IMR-90 (cell line): ENCODE measurements around the gene ARHGAP15. TPM values are rescaled to one million over a fixed set of nuclear protein-coding genes. Genes with fewer than 3 reads are reported as not detected.

ENCODE experiments used
- ATAC-seq: fragments of 200-7000 bp; cut with Tn5 transposase; 2 replicates; pipeline ENCODE4 v1.9.1; 2020; ENCODE audit warnings: low read depth, mild to moderate bottlenecking, moderate library complexity
- BruUV-seq: library from RNA; stranded (reverse); fragments of 400-500 nt; replicated peaks from 2 replicates; lab custom pipeline; 2021; lab: Mats Ljungman, UMichigan
- CTCF ChIA-PET: fragments of 300-600 bp; formaldehyde crosslinking; extraction: SDS; loops from one replicate; lab custom pipeline; 2021; ENCODE audit warnings: antibody characterized with exemption; lab: Yijun Ruan, JAX
- POLR2A ChIA-PET: fragments of 300-600 bp; sonication (Branson Sonifier 250); formaldehyde crosslinking; loops from one replicate; lab custom pipeline; 2022; ENCODE audit warnings: antibody characterized with exemption; ENCODE audit not compliant: unreplicated experiment; lab: Charles Lee
- DNase-seq: peaks from one replicate; pipeline ENCODE4 v3.0.0; 2013
- H2AFZ ChIP-seq: replicated peaks from 2 replicates; pipeline ENCODE3; 2013; ENCODE audit warnings: low read length, mild to moderate bottlenecking; ENCODE audit not compliant: poor library complexity
- H2AK5ac ChIP-seq: 2 replicates; pipeline ENCODE4 v1.6.1; 2013; ENCODE audit warnings: low read depth, low read length, inconsistent platforms
- H2AK9ac ChIP-seq: replicated peaks from 2 replicates; pipeline ENCODE3; 2013; ENCODE audit warnings: mild to moderate bottlenecking, low read depth, low read length, moderate library complexity; ENCODE audit not compliant: poor library complexity
- H2BK120ac ChIP-seq: 2 replicates; pipeline ENCODE4 v1.6.1; 2013; ENCODE audit warnings: low read depth, low read length, inconsistent platforms
- H2BK15ac ChIP-seq: 3 replicates; pipeline ENCODE4 v1.6.1; 2013; ENCODE audit warnings: low read depth, low read length, inconsistent platforms
- H2BK20ac ChIP-seq: 2 replicates; pipeline ENCODE4 v1.6.1; 2013; ENCODE audit warnings: low read depth, mild to moderate bottlenecking, inconsistent platforms, low read length, moderate library complexity
- H2BK5ac ChIP-seq: 2 replicates; pipeline ENCODE4 v1.6.1; 2013; ENCODE audit warnings: mild to moderate bottlenecking, low read depth, low read length, inconsistent platforms; ENCODE audit not compliant: poor library complexity, severe bottlenecking
- H3K14ac ChIP-seq: replicated peaks from 2 replicates; pipeline ENCODE4 v1.6.1; 2013; ENCODE audit warnings: low read depth, low read length, inconsistent platforms
- H3K18ac ChIP-seq: 2 replicates; pipeline ENCODE4 v1.6.1; 2013; ENCODE audit warnings: low read depth, low read length, control low read depth
- H3K23ac ChIP-seq: 2 replicates; pipeline ENCODE4 v1.6.1; 2013; ENCODE audit warnings: low read depth, low read length, inconsistent platforms
- H3K27ac ChIP-seq: 2 replicates; pipeline ENCODE4 v1.5.1; 2013; ENCODE audit warnings: mild to moderate bottlenecking, control low read depth, low read length; ENCODE audit not compliant: insufficient read depth
- H3K27me3 ChIP-seq: 2 replicates; pipeline ENCODE4 v1.6.1; 2013; ENCODE audit warnings: low read length; ENCODE audit not compliant: control insufficient read depth, insufficient read depth
- H3K36me3 ChIP-seq: 2 replicates; pipeline ENCODE4 v1.6.1; 2013; ENCODE audit warnings: low read length, mixed read lengths; ENCODE audit not compliant: control insufficient read depth, insufficient read depth
- H3K4ac ChIP-seq: 2 replicates; pipeline ENCODE4 v1.6.1; 2013; ENCODE audit warnings: low read depth, low read length, inconsistent platforms
- H3K4me1 ChIP-seq: 2 replicates; pipeline ENCODE4 v1.6.1; 2013; ENCODE audit warnings: low read length, mixed read lengths; ENCODE audit not compliant: control insufficient read depth, insufficient read depth
- H3K4me2 ChIP-seq: 2 replicates; pipeline ENCODE4 v1.6.1; 2013; ENCODE audit warnings: low read depth, mild to moderate bottlenecking, control low read depth, low read length, moderate library complexity
- H3K4me3 ChIP-seq: 2 replicates; pipeline ENCODE4 v1.5.1; 2013; ENCODE audit warnings: low read depth, mild to moderate bottlenecking, control low read depth, low read length, moderate library complexity; ENCODE audit not compliant: insufficient read depth
- H3K56ac ChIP-seq: 2 replicates; pipeline ENCODE4 v1.6.1; 2013; ENCODE audit warnings: low read length, inconsistent platforms; ENCODE audit not compliant: insufficient read depth; ENCODE audit errors: extremely low read depth
- H3K79me1 ChIP-seq, 2 experiments: 2 replicates each; pipeline ENCODE4 v1.6.1; 2013; ENCODE audit warnings: low read length in 2 of 2, inconsistent platforms in 1 of 2, low read depth in 1 of 2
- H3K9ac ChIP-seq: 2 replicates; pipeline ENCODE4 v1.6.1; 2013; ENCODE audit warnings: low read depth, low read length, control low read depth
- H3K9me1 ChIP-seq: 2 replicates; pipeline ENCODE4 v1.6.1; 2013; ENCODE audit warnings: low read length, inconsistent platforms; ENCODE audit not compliant: insufficient read depth
- H3K9me3 ChIP-seq: 2 replicates; pipeline ENCODE4 v1.6.1; 2013; ENCODE audit warnings: low read length; ENCODE audit not compliant: control insufficient read depth, insufficient read depth
- H4K20me1 ChIP-seq: 2 replicates; pipeline ENCODE4 v1.6.1; 2013; ENCODE audit warnings: low read length, inconsistent platforms; ENCODE audit not compliant: insufficient read depth
- H4K5ac ChIP-seq: 2 replicates; pipeline ENCODE4 v1.6.1; 2013; ENCODE audit warnings: mild to moderate bottlenecking, low read depth, low read length, control low read depth
- H4K8ac ChIP-seq, 2 experiments: 2 replicates each; pipeline ENCODE4 v1.6.1; 2013; ENCODE audit warnings: low read depth in 2 of 2, low read length in 2 of 2, control low read depth in 1 of 2, inconsistent platforms in 1 of 2
- H4K91ac ChIP-seq: 2 replicates; pipeline ENCODE4 v1.6.1; 2013; ENCODE audit warnings: low read depth, low read length, inconsistent platforms; ENCODE audit not compliant: insufficient read depth
- BHLHE40 ChIP-seq: fragments of 150-350 bp; IDR thresholded peaks from 2 replicates; pipeline ENCODE4 v1.6.1; 2016; ENCODE audit warnings: mild to moderate bottlenecking, low read depth, low read length
- CEBPB ChIP-seq: IDR thresholded peaks from 2 replicates; pipeline ENCODE4 v1.6.1; 2012; ENCODE audit warnings: low read depth, low read length, improper control_type of control experiment
- CHD1 ChIP-seq: IDR thresholded peaks from 2 replicates; pipeline ENCODE4 v1.6.1; 2012; ENCODE audit warnings: low read depth, low read length, improper control_type of control experiment
- FOS ChIP-seq: fragments of 150-350 bp; IDR thresholded peaks from 2 replicates; pipeline ENCODE4 v1.6.1; 2016; ENCODE audit warnings: low read depth, low read length
- MAFK ChIP-seq: IDR thresholded peaks from 2 replicates; pipeline ENCODE4 v1.6.1; 2012; ENCODE audit warnings: low read depth, low read length, improper control_type of control experiment
- MAZ ChIP-seq: IDR thresholded peaks from 2 replicates; pipeline ENCODE4 v1.6.1; 2012; ENCODE audit warnings: low read depth, mild to moderate bottlenecking, low read length, improper control_type of control experiment, moderate library complexity, borderline replicate concordance
- MXI1 ChIP-seq: IDR thresholded peaks from 2 replicates; pipeline ENCODE4 v1.6.1; 2012; ENCODE audit warnings: low read depth, mild to moderate bottlenecking, low read length, moderate library complexity, borderline replicate concordance
- NFE2L2 ChIP-seq: fragments of 150-350 bp; IDR thresholded peaks from 2 replicates; pipeline ENCODE4 v1.6.1; 2016; ENCODE audit warnings: low read depth, mild to moderate bottlenecking, low read length
- POLR2A ChIP-seq: IDR thresholded peaks from 2 replicates; pipeline ENCODE4 v1.6.1; 2012; ENCODE audit warnings: mild to moderate bottlenecking, low read depth, low read length
- RAD21 ChIP-seq: IDR thresholded peaks from 2 replicates; pipeline ENCODE4 v1.6.1; 2012; ENCODE audit warnings: low read length, improper control_type of control experiment
- RCOR1 ChIP-seq: IDR thresholded peaks from 2 replicates; pipeline ENCODE4 v1.6.1; 2012; ENCODE audit warnings: mild to moderate bottlenecking, low read length, improper control_type of control experiment; ENCODE audit not compliant: insufficient replicate concordance
- RFX5 ChIP-seq: IDR thresholded peaks from 2 replicates; pipeline ENCODE4 v1.8.0; 2012; ENCODE audit warnings: low read depth, mild to moderate bottlenecking, low read length, moderate library complexity
- SMC3 ChIP-seq: fragments of 150-350 bp; IDR thresholded peaks from 2 replicates; pipeline ENCODE4 v1.6.1; 2016; ENCODE audit warnings: low read depth, mild to moderate bottlenecking, antibody characterized with exemption, low read length, moderate library complexity
- USF2 ChIP-seq: fragments of 150-350 bp; IDR thresholded peaks from 2 replicates; pipeline ENCODE4 v1.6.1; 2017; ENCODE audit warnings: mild to moderate bottlenecking, antibody characterized with exemption, low read length, low read depth
- dilution Hi-C: fragments of 300-500 bp; cut with HindIII; formaldehyde crosslinking; loops from one replicate; pipeline ENCODE4 v1.14.3; 2018; ENCODE audit warnings: low sequenced_read_pairs; ENCODE audit not compliant: unreplicated experiment
- in situ Hi-C: fragments of 300-500 bp; cut with MboI; formaldehyde crosslinking; loops from 3 replicates; pipeline ENCODE4 v1.14.3; 2019; ENCODE audit warnings: low sequenced_read_pairs, inconsistent platforms, mixed read lengths
- intact Hi-C: fragments of 100-400 bp; cut with micrococcal nuclease; formaldehyde crosslinking; loops from 2 replicates; pipeline ENCODE4 v1.10.0; 2022
- polyA plus RNA-seq, 3 experiments: library from polyadenylated mRNA; depleted of rRNA; stranded (reverse); fragments of >200 nt; gene quantifications; 2 replicates each; pipeline ENCODE4 v1.2.3, GENCODE V29; 2012; ENCODE audit warnings: low replicate concordance in 1 of 3
- total RNA-seq: library from RNA; depleted of rRNA; stranded (reverse); fragments of >200 nt; gene quantifications from 2 replicates; pipeline ENCODE4 v1.2.3, GENCODE V29; 2012
- TF ChIP-seq, protein P1 (sequence below): conservative IDR thresholded peaks from 2 replicates; pipeline ENCODE4 v1.5.1; 2012; ENCODE audit warnings: mild to moderate bottlenecking, low read depth, low read length, improper control_type of control experiment
- TF ChIP-seq, protein P2 (sequence below): fragments of 150-350 bp; IDR thresholded peaks from 2 replicates; pipeline ENCODE4 v1.6.1; 2016; ENCODE audit warnings: low read depth, mild to moderate bottlenecking, low read length, moderate library complexity, borderline replicate concordance

ARHGAP15 gene
- total and polyA plus RNA-seq, 2 of the 4 experiments (the other 2 are of a cell fraction): not detected

GRCh38 chr2:143652692-143653091 is 523.5 kb downstream of the ARHGAP15 start:
- no TSS peak for BruUV-seq
- Histone ChIP-seq H2BK120ac (no peak overlapping the region), H3K9me1 (no peaks in the 10 kb centered on the region), H4K20me1 (no peaks in the 10 kb centered on the region), H2AFZ (no peak overlapping the region), H3K23ac (no peak overlapping the region), H4K91ac (no peak overlapping the region), H3K4ac (no peak overlapping the region), H3K27ac (no peak overlapping the region), H2BK20ac (no peak overlapping the region), H3K4me1 (no peaks in the 10 kb centered on the region), H3K56ac (no peak overlapping the region), H3K14ac (no peak overlapping the region), H3K36me3 (no peaks in the 10 kb centered on the region), H3K18ac (no peak overlapping the region), H3K4me3 (no peak overlapping the region), H4K5ac (no peak overlapping the region), H2BK5ac (no peak overlapping the region), H2AK9ac (no peak overlapping the region), H3K79me1 (no peaks in the 10 kb centered on the region), H3K9me3 (no peaks in the 10 kb centered on the region), H4K8ac (no peak overlapping the region), H3K27me3 (no peaks in the 10 kb centered on the region), H3K4me2 (no peak overlapping the region), H3K9ac (no peak overlapping the region), H2AK5ac (no peak overlapping the region), H2BK15ac (no peak overlapping the region)
- TF ChIP-seq RFX5: no peak
- no peak for TF ChIP-seq NFE2L2
- TF ChIP-seq CHD1: no peak
- TF ChIP-seq FOS: no peak
- TF ChIP-seq USF2: no peak
- TF ChIP-seq MXI1: no peak
- no peak for TF ChIP-seq CEBPB
- no peak for TF ChIP-seq SMC3
- TF ChIP-seq, protein P1, sequence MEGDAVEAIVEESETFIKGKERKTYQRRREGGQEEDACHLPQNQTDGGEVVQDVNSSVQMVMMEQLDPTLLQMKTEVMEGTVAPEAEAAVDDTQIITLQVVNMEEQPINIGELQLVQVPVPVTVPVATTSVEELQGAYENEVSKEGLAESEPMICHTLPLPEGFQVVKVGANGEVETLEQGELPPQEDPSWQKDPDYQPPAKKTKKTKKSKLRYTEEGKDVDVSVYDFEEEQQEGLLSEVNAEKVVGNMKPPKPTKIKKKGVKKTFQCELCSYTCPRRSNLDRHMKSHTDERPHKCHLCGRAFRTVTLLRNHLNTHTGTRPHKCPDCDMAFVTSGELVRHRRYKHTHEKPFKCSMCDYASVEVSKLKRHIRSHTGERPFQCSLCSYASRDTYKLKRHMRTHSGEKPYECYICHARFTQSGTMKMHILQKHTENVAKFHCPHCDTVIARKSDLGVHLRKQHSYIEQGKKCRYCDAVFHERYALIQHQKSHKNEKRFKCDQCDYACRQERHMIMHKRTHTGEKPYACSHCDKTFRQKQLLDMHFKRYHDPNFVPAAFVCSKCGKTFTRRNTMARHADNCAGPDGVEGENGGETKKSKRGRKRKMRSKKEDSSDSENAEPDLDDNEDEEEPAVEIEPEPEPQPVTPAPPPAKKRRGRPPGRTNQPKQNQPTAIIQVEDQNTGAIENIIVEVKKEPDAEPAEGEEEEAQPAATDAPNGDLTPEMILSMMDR: no peak
- TF ChIP-seq, protein P2, sequence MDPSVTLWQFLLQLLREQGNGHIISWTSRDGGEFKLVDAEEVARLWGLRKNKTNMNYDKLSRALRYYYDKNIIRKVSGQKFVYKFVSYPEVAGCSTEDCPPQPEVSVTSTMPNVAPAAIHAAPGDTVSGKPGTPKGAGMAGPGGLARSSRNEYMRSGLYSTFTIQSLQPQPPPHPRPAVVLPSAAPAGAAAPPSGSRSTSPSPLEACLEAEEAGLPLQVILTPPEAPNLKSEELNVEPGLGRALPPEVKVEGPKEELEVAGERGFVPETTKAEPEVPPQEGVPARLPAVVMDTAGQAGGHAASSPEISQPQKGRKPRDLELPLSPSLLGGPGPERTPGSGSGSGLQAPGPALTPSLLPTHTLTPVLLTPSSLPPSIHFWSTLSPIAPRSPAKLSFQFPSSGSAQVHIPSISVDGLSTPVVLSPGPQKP: no peak
- TF ChIP-seq POLR2A: no peak
- no peak for TF ChIP-seq RCOR1
- no peak for TF ChIP-seq MAFK
- TF ChIP-seq BHLHE40: no peak
- TF ChIP-seq MAZ: no peak
- no peak for TF ChIP-seq RAD21
- ATAC-seq (no peak), DNase-seq (no peak)
- dilution Hi-C loops: no loop called here
- intact Hi-C loops: no loop called here
- in situ Hi-C loops: no loop called here
- ChIA-PET CTCF (no interaction called here), POLR2A (no interaction called here)
